Measurements from ENCODE around the gene RAMP3.

RAMP3 gene

DNA sequence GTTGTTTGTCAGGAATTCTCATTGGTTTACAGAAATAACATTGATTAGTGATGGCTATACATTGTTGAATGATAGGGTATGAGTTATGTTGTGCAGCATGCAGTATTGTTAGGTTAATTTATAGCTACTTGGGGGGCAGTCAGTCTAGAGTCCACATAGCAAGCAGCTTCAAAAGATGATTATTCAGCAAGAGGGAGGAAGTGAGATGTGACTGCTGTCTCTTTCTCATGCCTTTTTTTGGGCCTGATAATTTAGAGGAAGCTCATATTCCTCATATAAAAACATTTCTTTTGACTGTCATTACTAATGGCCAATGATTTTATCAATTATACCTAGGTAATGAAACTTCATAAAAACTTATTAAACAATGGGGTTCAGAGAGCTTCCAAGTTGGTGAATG, 42.7 kb upstream of the RAMP3 start:
- Histone ChIP-seq H3K9ac (no peak overlapping the region), H3K4me1 (ENCODE audit: low read depth, poor library complexity, severe bottlenecking) (peaks cover 18% of the 10 kb centered on the region), H3K27ac (no peak overlapping the region), H3K4me2 (no peak overlapping the region), H3K36me3 (ENCODE audit: insufficient read depth) (no peaks in the 10 kb centered on the region), H3K4me3 (IDR thresholded peaks at IDR 0.05; ENCODE audit: insufficient read depth, low read depth, low read length) (no peak overlapping the region), H4K20me1 (ENCODE audit: insufficient read depth) (no peaks in the 10 kb centered on the region), H2AFZ (ENCODE audit: low read depth) (no peak overlapping the region), H3K27me3 (ENCODE audit: insufficient read depth, low read depth) (no peaks in the 10 kb centered on the region), H3K79me2 (ENCODE audit: insufficient read depth, low read depth) (peaks cover 16% of the 10 kb centered on the region)
- TF ChIP-seq, protein P1, sequence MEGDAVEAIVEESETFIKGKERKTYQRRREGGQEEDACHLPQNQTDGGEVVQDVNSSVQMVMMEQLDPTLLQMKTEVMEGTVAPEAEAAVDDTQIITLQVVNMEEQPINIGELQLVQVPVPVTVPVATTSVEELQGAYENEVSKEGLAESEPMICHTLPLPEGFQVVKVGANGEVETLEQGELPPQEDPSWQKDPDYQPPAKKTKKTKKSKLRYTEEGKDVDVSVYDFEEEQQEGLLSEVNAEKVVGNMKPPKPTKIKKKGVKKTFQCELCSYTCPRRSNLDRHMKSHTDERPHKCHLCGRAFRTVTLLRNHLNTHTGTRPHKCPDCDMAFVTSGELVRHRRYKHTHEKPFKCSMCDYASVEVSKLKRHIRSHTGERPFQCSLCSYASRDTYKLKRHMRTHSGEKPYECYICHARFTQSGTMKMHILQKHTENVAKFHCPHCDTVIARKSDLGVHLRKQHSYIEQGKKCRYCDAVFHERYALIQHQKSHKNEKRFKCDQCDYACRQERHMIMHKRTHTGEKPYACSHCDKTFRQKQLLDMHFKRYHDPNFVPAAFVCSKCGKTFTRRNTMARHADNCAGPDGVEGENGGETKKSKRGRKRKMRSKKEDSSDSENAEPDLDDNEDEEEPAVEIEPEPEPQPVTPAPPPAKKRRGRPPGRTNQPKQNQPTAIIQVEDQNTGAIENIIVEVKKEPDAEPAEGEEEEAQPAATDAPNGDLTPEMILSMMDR (conservative IDR thresholded peaks at IDR 0.05; ENCODE audit: low read depth, low read length), result no peak

DNA sequence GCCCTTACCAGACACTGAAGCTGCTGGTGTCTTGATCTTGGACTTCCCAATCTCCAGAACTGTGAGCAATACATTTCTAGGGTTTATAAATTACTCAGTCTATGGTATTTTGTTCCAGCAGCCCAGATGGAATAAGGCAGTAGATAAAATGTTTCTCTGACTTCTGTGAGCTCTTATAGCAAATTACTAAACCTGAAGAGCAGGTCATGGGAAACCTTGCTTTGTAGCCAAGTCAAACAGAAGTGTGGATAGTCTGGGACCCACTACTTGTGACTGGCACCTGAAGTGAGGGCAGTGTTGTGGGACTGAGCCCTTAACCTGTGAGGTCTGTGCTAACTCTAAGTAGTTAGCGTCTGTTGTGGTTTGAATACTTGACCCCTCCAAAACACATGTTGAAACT, 41.5 kb upstream of the RAMP3 start:
- H4K20me1 ChIP-seq (ENCODE audit: insufficient read depth), result no peaks in the 10 kb centered on the region
- no peaks in the 10 kb centered on the region for H3K27me3 ChIP-seq (ENCODE audit: insufficient read depth, low read depth)
- H3K4me3 ChIP-seq (IDR thresholded peaks at IDR 0.05; ENCODE audit: insufficient read depth, low read depth, low read length), result no peak overlapping the region
- H3K4me1 ChIP-seq (ENCODE audit: low read depth, poor library complexity, severe bottlenecking), result peaks cover 9% of the 10 kb centered on the region
- TF ChIP-seq, protein P1 (conservative IDR thresholded peaks at IDR 0.05; ENCODE audit: low read depth, low read length), result no peak
- H3K27ac ChIP-seq, result no peak overlapping the region
- H3K79me2 ChIP-seq (ENCODE audit: insufficient read depth, low read depth), result peaks cover 4% of the 10 kb centered on the region
- no peak overlapping the region for H3K4me2 ChIP-seq
- no peak overlapping the region for H2AFZ ChIP-seq (ENCODE audit: low read depth)
- H3K36me3 ChIP-seq (ENCODE audit: insufficient read depth), result no peaks in the 10 kb centered on the region
- H3K9ac ChIP-seq, result no peak overlapping the region

DNA sequence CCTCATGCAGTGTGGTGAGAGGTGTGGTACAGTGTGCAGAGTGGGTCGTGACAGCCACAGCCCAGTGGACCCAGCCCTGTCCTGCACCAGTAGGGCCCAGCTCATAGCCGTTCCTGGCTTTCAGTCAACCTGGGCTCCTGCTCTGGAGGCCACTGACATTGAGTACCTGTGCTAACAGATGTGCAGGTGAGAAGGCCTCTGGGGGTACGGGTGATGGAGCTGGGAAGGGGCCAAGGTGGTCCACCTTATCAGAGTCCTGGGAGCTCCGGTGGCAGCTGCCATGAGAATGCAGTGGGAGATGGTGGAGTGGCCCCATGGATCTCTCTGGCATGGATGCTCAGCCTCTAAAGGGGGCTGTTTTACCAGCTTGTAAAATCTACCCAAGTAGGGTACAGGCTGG, 40.0 kb upstream of the RAMP3 start:
- Histone ChIP-seq H3K27me3 (ENCODE audit: insufficient read depth, low read depth) (no peaks in the 10 kb centered on the region), H3K4me3 (IDR thresholded peaks at IDR 0.05; ENCODE audit: insufficient read depth, low read depth, low read length) (no peak overlapping the region), H3K4me1 (ENCODE audit: low read depth, poor library complexity, severe bottlenecking) (peaks cover 3% of the 10 kb centered on the region), H3K27ac (no peak overlapping the region), H3K9ac (no peak overlapping the region), H3K36me3 (ENCODE audit: insufficient read depth) (no peaks in the 10 kb centered on the region), H3K79me2 (ENCODE audit: insufficient read depth, low read depth) (no peaks in the 10 kb centered on the region), H2AFZ (ENCODE audit: low read depth) (no peak overlapping the region), H4K20me1 (ENCODE audit: insufficient read depth) (no peaks in the 10 kb centered on the region), H3K4me2 (no peak overlapping the region)
- TF ChIP-seq, protein P1 (conservative IDR thresholded peaks at IDR 0.05; ENCODE audit: low read depth, low read length), result no peak

DNA sequence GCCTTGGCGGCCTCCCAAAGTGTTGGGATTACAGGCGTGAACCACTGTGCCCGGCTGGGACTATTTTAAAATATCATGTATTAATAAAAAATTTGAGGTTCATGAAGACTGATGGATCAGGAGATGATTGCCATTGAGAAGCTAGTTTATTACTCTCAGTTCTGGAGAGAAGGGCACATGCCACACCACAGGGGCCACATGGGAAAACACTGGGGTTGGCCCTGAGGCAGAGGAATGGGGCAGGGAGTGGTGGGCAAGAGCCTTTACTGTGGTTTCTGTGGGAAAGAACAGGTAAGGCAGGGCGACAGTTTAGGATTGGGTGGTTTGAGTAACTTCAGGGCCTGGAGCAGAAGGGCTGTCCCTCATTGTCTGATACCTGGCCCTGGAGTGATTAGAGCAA, 39.3 kb upstream of the RAMP3 start:
- H3K9ac ChIP-seq, result no peak overlapping the region
- no peaks in the 10 kb centered on the region for H3K79me2 ChIP-seq (ENCODE audit: insufficient read depth, low read depth)
- H3K4me3 ChIP-seq (IDR thresholded peaks at IDR 0.05; ENCODE audit: insufficient read depth, low read depth, low read length), result no peak overlapping the region

More for the DNA sequence above, 39.3 kb upstream of the RAMP3 start:
- Histone ChIP-seq H3K4me2 (no peak overlapping the region), H2AFZ (ENCODE audit: low read depth) (no peak overlapping the region), H4K20me1 (ENCODE audit: insufficient read depth) (no peaks in the 10 kb centered on the region), H3K27ac (no peak overlapping the region), H3K27me3 (ENCODE audit: insufficient read depth, low read depth) (no peaks in the 10 kb centered on the region), H3K4me1 (ENCODE audit: low read depth, poor library complexity, severe bottlenecking) (no peaks in the 10 kb centered on the region), H3K36me3 (ENCODE audit: insufficient read depth) (no peaks in the 10 kb centered on the region)
- TF ChIP-seq, protein P1 (conservative IDR thresholded peaks at IDR 0.05; ENCODE audit: low read depth, low read length), result no peak
